Fibroblast of villous mesenchyme (primary cell): Measurements from ENCODE around the gene RXRA. TPM values are rescaled to one million over a fixed set of nuclear protein-coding genes. Genes with fewer than 3 reads are reported as not detected.

ENCODE experiments used
- DNase-seq: peaks from one replicate; pipeline ENCODE4 v3.0.0-alpha.2; 2010; ENCODE audit warnings: low read depth
- H3K4me3 ChIP-seq: 2 replicates; pipeline ENCODE4 v1.5.1; 2011; ENCODE audit warnings: low read depth, mild to moderate bottlenecking, low read length
- CTCF ChIP-seq: IDR thresholded peaks from 2 replicates; pipeline ENCODE4 v1.5.1; 2012; ENCODE audit warnings: low read depth, mild to moderate bottlenecking, low read length; ENCODE audit not compliant: insufficient read depth
- total RNA-seq: library from RNA; depleted of rRNA; stranded (reverse); fragments of >200 nt; gene quantifications from 2 replicates; pipeline ENCODE4 v1.2.3, GENCODE V29; 2012

Gene RXRA
- total RNA-seq, 1 donor = 16.0 TPM

GRCh38 chr9:134326724-134327601 lies 708 bp downstream of the RXRA start:
- peak; percentile 46 for DNase-seq
- no peak for TF ChIP-seq CTCF
- H3K4me3 ChIP-seq = peak overlapping the region; percentile 77

- H3K4me3 ChIP-seq = peak overlapping the region; percentile 77
- TF ChIP-seq CTCF = no peak
- DNase-seq = no peak
Observed at GRCh38 chr9:134327671-134328231, 1.5 kb downstream of the RXRA start.

- H3K4me3 ChIP-seq = peak overlapping the region; percentile 77
- no peak for TF ChIP-seq CTCF
- DNase-seq = peak; percentile 92
Observed at GRCh38 chr9:134328341-134328840, 2.1 kb downstream of the RXRA start.

- no peak for TF ChIP-seq CTCF
- peak overlapping the region; percentile 77 for H3K4me3 ChIP-seq
- DNase-seq = peak; percentile 64
Observed at GRCh38 chr9:134328841-134329575, 2.8 kb downstream of the RXRA start.

GRCh38 chr9:134329576-134329855 lies 3.3 kb downstream of the RXRA start:
- H3K4me3 ChIP-seq = peak overlapping the region; percentile 77
- no peak for DNase-seq
- TF ChIP-seq CTCF = no peak

- peak; percentile 34 for DNase-seq
- H3K4me3 ChIP-seq = no peak overlapping the region
- no peak for TF ChIP-seq CTCF
Observed at GRCh38 chr9:134329886-134330285, 3.6 kb downstream of the RXRA start.
